H1 (cell line): ENCODE data around the gene PGAP3. TPM values are rescaled to one million over a fixed set of nuclear protein-coding genes. Genes with fewer than 3 reads are reported as not detected.

Source experiments
- RBBP5 ChIP-seq: IDR thresholded peaks from 2 replicates; pipeline ENCODE4 v1.7.1; 2012; ENCODE audit warnings: low read depth, mild to moderate bottlenecking, inconsistent platforms, low read length, moderate library complexity, borderline replicate concordance
- polyA plus RNA-seq, 7 experiments: library from polyadenylated mRNA; depleted of rRNA in 3 of 7; stranded (reverse) in 5 of 7; unstranded in 2 of 7; fragments of >200 nt in 5 of 7; fragments of 200-250 nt in 2 of 7; gene quantifications; 1 replicate in 5 of 7; 2 replicates in 1 of 7; 4 replicates in 1 of 7; pipeline versions ENCODE4 v1.2.1 to v1.2.3, GENCODE V29; 2011 to 2013; ENCODE audit warnings: missing spikeins in 2 of 7, mixed read lengths in 2 of 7
- total RNA-seq: library from RNA; stranded (reverse); fragmentation: NEBNext Ultra II Directional; extraction: Animal tissue kit (Norgen Biotek cat#: 25700); gene quantifications from 2 replicates; pipeline ENCODE4 v1.2.1, GENCODE V29; 2021

The PGAP3 gene
- total and polyA plus RNA-seq, 2 of the 8 experiments (the other 6 are each of a cell fraction or from before 2014, with no cell fraction given) = 21.0 to 30.7 TPM

DNA sequence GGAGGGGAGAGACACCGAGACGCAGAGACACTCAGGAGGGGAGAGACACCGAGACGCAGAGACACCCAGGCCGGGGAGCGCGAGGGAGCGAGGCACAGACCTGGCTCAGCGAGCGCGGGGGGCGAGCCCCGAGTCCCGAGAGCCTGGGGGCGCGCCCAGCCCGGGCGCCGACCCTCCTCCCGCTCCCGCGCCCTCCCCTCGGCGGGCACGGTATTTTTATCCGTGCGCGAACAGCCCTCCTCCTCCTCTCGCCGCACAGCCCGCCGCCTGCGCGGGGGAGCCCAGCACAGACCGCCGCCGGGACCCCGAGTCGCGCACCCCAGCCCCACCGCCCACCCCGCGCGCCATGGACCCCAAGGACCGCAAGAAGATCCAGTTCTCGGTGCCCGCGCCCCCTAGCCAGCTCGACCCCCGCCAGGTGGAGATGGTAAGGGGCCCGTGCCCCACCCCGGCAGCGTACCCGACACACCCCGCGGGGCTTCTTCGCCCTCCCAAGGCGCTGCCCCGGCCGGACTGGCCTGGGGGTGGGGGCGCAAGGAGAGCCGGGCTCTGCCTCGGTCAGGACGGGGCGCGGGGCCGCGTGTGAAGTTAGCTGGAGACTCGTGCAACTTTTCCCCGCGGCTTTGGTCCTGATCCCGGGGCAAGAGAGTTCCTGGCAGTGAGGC, 60.7 kb downstream of the PGAP3 start (continued):
- peak; percentile 57; the same call in 1 of the 2 replicates for TF ChIP-seq RBBP5
